GM12878 (cell line): ENCODE data around the gene RUNX3. TPM values are rescaled to one million over a fixed set of nuclear protein-coding genes. Genes with fewer than 3 reads are reported as not detected.

Source experiments
- ATAC-seq: fragments of 200-7000 bp; cut with Tn5 transposase; 3 replicates; pipeline ENCODE4 v1.9.1; 2020; ENCODE audit warnings: mild to moderate bottlenecking, moderate library complexity
- BruUV-seq: library from RNA; stranded (reverse); fragments of 400-500 nt; replicated peaks from 2 replicates; lab custom pipeline; 2021; lab: Mats Ljungman, UMichigan
- CTCF ChIA-PET: fragments of 300-600 bp; sonication (Branson Sonifier 250); formaldehyde crosslinking; extraction: SDS; loops from one replicate; lab custom pipeline; 2021; ENCODE audit warnings: inconsistent platforms; lab: Yijun Ruan, JAX
- POLR2A ChIA-PET: fragments of 350-600 bp; formaldehyde crosslinking; extraction: SDS; loops from one replicate; lab custom pipeline; 2021; ENCODE audit warnings: inconsistent platforms; lab: Charles Lee
- RAD21 ChIA-PET: fragments of 300-600 bp; sonication (Branson Sonifier 250); formaldehyde crosslinking; loops from one replicate; lab custom pipeline; 2023; ENCODE audit warnings: antibody characterized with exemption; ENCODE audit not compliant: unreplicated experiment; lab: Charles Lee
- SMC1A ChIA-PET: fragments of 300-600 bp; sonication (Branson Sonifier 250); formaldehyde crosslinking; loops from one replicate; lab custom pipeline; 2023; ENCODE audit not compliant: unreplicated experiment, uncharacterized antibody; lab: Charles Lee
- DNase-seq: peaks from one replicate; pipeline ENCODE4 v3.0.0-alpha.2; 2011; ENCODE audit warnings: low read depth, low spot score
- FAIRE-seq: peaks from 3 replicates; lab custom pipeline; 2011; peaks lifted over from hg19 to GRCh38; lab: Jason Lieb, UNC
- H2AFZ ChIP-seq: 2 replicates; pipeline ENCODE4 v1.6.0; 2011; ENCODE audit warnings: low read depth, low read length, control low read depth; ENCODE audit not compliant: control insufficient read depth
- H3K27ac ChIP-seq: 2 replicates; pipeline ENCODE4 v1.5.1; 2011; ENCODE audit warnings: control low read depth; ENCODE audit not compliant: control insufficient read depth, insufficient read depth
- H3K27me3 ChIP-seq, 2 experiments: replicated peaks in 1 of 2; 2 replicates each; pipeline versions ENCODE4 v1.6.0 to v1.6.1; 2011; ENCODE audit warnings: low read length in 1 of 2; ENCODE audit not compliant: control insufficient read depth in 2 of 2, insufficient read depth in 2 of 2
- H3K36me3 ChIP-seq, 2 experiments: 2 replicates each; pipeline ENCODE4 v1.5.1; 2011; ENCODE audit warnings: low read length in 1 of 2; ENCODE audit not compliant: control insufficient read depth in 2 of 2, insufficient read depth in 2 of 2
- H3K4me1 ChIP-seq: 2 replicates; pipeline ENCODE4 v1.6.1; 2011; ENCODE audit warnings: mild to moderate bottlenecking, low read length, moderate library complexity, mixed read lengths; ENCODE audit not compliant: control insufficient read depth, insufficient read depth
- H3K4me2 ChIP-seq: 2 replicates; pipeline ENCODE4 v1.6.0; 2011; ENCODE audit warnings: control low read depth; ENCODE audit not compliant: control insufficient read depth, insufficient read depth
- H3K4me3 ChIP-seq: fragments of 200-600 bp; sonication (generic); 2 replicates; pipeline ENCODE4 v1.5.1; 2016
- H3K79me2 ChIP-seq: 2 replicates; pipeline ENCODE4 v1.6.0; 2011; ENCODE audit warnings: low read length; ENCODE audit not compliant: control insufficient read depth, insufficient read depth
- H3K9ac ChIP-seq: 2 replicates; pipeline ENCODE4 v1.8.0; 2011; ENCODE audit warnings: low read length, control low read depth, mixed read lengths; ENCODE audit not compliant: control insufficient read depth, insufficient read depth
- H3K9me3 ChIP-seq: replicated peaks from 3 replicates; pipeline ENCODE4 v1.5.1; 2011; ENCODE audit warnings: mild to moderate bottlenecking, low read length; ENCODE audit not compliant: control insufficient read depth, insufficient read depth
- H4K20me1 ChIP-seq: 2 replicates; pipeline ENCODE4 v1.6.0; 2011; ENCODE audit not compliant: control insufficient read depth, insufficient read depth
- BACH1 ChIP-seq: fragments of 450-650 bp; IDR thresholded peaks from 2 replicates; pipeline ENCODE4 v1.6.1; 2017; ENCODE audit warnings: mild to moderate bottlenecking, borderline replicate concordance
- BCLAF1 ChIP-seq: fragments of 450-650 bp; IDR thresholded peaks from 2 replicates; pipeline ENCODE4 v1.6.1; 2017; ENCODE audit warnings: antibody characterized with exemption, mild to moderate bottlenecking, moderate library complexity
- CBFB ChIP-seq: IDR thresholded peaks from 2 replicates; pipeline ENCODE4 v1.6.1; 2016; ENCODE audit warnings: antibody characterized with exemption, low read depth
- CHD2 ChIP-seq: IDR thresholded peaks from 2 replicates; pipeline ENCODE4 v1.6.1; 2011; ENCODE audit warnings: low read depth, low read length, improper control_type of control experiment, borderline replicate concordance
- EED ChIP-seq: sonication (generic); IDR thresholded peaks from 2 replicates; pipeline ENCODE4 v1.6.1; 2016; ENCODE audit warnings: antibody characterized with exemption, low read depth
- JUND ChIP-seq: IDR thresholded peaks from 2 replicates; pipeline ENCODE4 v1.6.1; 2012; ENCODE audit warnings: low read depth, mild to moderate bottlenecking, low read length, improper control_type of control experiment, moderate library complexity
- KDM1A ChIP-seq: fragments of 200-600 bp; sonication (generic); IDR thresholded peaks from 2 replicates; pipeline ENCODE4 v1.6.1; 2016; ENCODE audit warnings: borderline replicate concordance
- MYB ChIP-seq: fragments of 150-350 bp; IDR thresholded peaks from 2 replicates; pipeline ENCODE4 v1.6.1; 2014; ENCODE audit warnings: mild to moderate bottlenecking, low read depth, low read length, borderline replicate concordance
- RCOR1 ChIP-seq: conservative IDR thresholded peaks from 2 replicates; pipeline ENCODE4 v1.6.1; 2012; ENCODE audit warnings: low read depth, low read length, improper control_type of control experiment
- RELA ChIP-seq: fragments of 450-650 bp; IDR thresholded peaks from 2 replicates; pipeline ENCODE4 v1.8.0; 2014; ENCODE audit warnings: borderline replicate concordance; ENCODE audit not compliant: partially characterized antibody
- SREBF2 ChIP-seq: IDR thresholded peaks from 2 replicates; pipeline ENCODE4 v1.6.1; 2012; ENCODE audit warnings: mild to moderate bottlenecking, low read length
- STAT1 ChIP-seq: fragments of 450-650 bp; conservative IDR thresholded peaks from 2 replicates; pipeline ENCODE4 v1.6.1; 2014; ENCODE audit warnings: antibody characterized with exemption, mild to moderate bottlenecking
- TAF1 ChIP-seq: IDR thresholded peaks from 2 replicates; pipeline ENCODE4 v1.6.1; 2011; ENCODE audit warnings: mild to moderate bottlenecking, low read depth, low read length, borderline replicate concordance
- ZBTB40 ChIP-seq: fragments of 450-650 bp; IDR thresholded peaks from 2 replicates; pipeline ENCODE4 v1.6.1; 2016; ENCODE audit warnings: mild to moderate bottlenecking, moderate library complexity, borderline replicate concordance
- ZNF384 ChIP-seq: IDR thresholded peaks from 2 replicates; pipeline ENCODE4 v1.6.1; 2012; ENCODE audit warnings: low read depth, mild to moderate bottlenecking, low read length, improper control_type of control experiment, borderline replicate concordance
- WGBS: methylation state at CpG from one replicate; pipeline ENCODE4 v1.1.6; 2016; ENCODE audit warnings: low lambda C conversion rate; ENCODE audit not compliant: insufficient replicate concordance, insufficient coverage; ENCODE audit errors: missing lambda C conversion rate; 5-methylcytosine and 5-hydroxymethylcytosine counted together
- in situ Hi-C: fragments of 300-500 bp; cut with MboI; formaldehyde crosslinking; loops from 9 replicates; pipeline ENCODE4 v1.14.3; 2018; ENCODE audit warnings: mixed read lengths
- intact Hi-C: fragments of 100-400 bp; cut with micrococcal nuclease; formaldehyde crosslinking; loops from one replicate; pipeline ENCODE4 v1.14.2; 2022; ENCODE audit not compliant: unreplicated experiment
- polyA plus RNA-seq, 11 experiments: library from polyadenylated mRNA; depleted of rRNA in 4 of 11; unstranded in 6 of 11; stranded (reverse) in 5 of 11; fragments of >200 nt; fragmentation: Nextera tagmentation in 4 of 11; fragmentation: Illumina TruSeq in 1 of 11; extraction: Ambion mirVana in 4 of 11; extraction: Trizol in 1 of 11; gene quantifications; 1 replicate in 1 of 11; 2 replicates in 10 of 11; pipeline versions ENCODE4 v1.2.1 to v1.2.3, GENCODE V29; 2011 to 2016; ENCODE audit warnings: inconsistent platforms in 2 of 11, missing spikeins in 2 of 11, low read depth in 1 of 11
- total RNA-seq, 4 experiments: library from RNA; depleted of rRNA in 3 of 4; stranded (reverse); fragments of >200 nt in 3 of 4; fragmentation: Illumina TruSeq in 1 of 4; extraction: Trizol in 1 of 4; gene quantifications; 2 replicates each; pipeline versions ENCODE4 v1.2.1 to v1.2.3, GENCODE V29; 2013 to 2021
- TF ChIP-seq, protein P1 (sequence below): fragments of 450-650 bp; IDR thresholded peaks from 2 replicates; pipeline ENCODE4 v1.6.1; 2016; ENCODE audit warnings: mild to moderate bottlenecking

RUNX3 gene
- total and polyA plus RNA-seq, 10 of the 15 experiments (the other 5 are each of a cell fraction or from before 2014, with no cell fraction given), result 19.0 to 151 (median 31.4) TPM

DNA sequence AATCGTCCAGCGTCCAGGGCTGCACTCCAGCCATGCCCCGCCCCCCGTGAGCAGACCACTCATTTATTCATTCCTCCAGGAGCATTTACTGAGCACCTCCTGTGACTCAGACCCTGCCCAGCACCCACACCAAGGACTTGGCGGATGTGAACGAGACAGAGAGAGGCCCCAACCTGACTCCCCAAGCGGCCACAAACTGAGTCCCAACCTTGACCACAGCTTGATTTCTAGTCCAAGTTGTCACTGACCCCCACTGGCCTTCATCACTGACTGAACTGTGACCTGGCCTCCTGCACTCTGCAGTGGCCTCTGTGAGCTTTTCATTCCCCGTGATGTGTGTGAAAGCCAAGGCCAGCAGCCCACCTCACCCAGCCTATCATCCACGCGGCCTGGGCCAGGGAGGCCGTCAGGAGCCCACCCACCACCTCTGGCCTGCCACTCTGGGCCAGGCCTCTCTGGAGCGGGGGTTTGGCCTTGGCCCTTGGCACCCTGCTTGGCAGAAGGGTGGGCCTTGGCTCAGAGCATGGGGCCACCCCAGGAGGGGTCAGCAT is 19.3 kb upstream of the RUNX3 start:
- Histone ChIP-seq H3K27me3 (no peaks in the 10 kb centered on the region), H2AFZ (no peak overlapping the region), H3K27ac (peak overlapping the region; percentile 22), H3K4me2 (peak overlapping the region; percentile 61), H3K4me1 (peaks cover 73% of the 10 kb centered on the region), H3K9me3 (no peaks in the 10 kb centered on the region), H3K4me3 (no peak overlapping the region; the same call in 1 of the 2 replicates), H4K20me1 (peaks cover 10% of the 10 kb centered on the region), H3K9ac (peak overlapping the region; percentile 28; the same call in 1 of the 2 replicates), H3K36me3 (peaks cover 26 to 29% of the 10 kb centered on the region in 2 experiments), H3K79me2 (peaks cover 98% of the 10 kb centered on the region)
- ChIA-PET RAD21 (interaction anchor here (1.3 to 1.6 kb wide), 3 partner anchors 23 to 88 kb away, joined by 3 read pairs; no protein-coding TSS in a partner anchor), CTCF (interaction anchor here (4.2 kb wide), 1 partner anchor 87 kb away, joined by 51 read pairs; no protein-coding TSS in a partner anchor), POLR2A (interaction anchor here (1.0 kb wide), 2 partner anchors 9 to 73 kb away, joined by 3 read pairs; no protein-coding TSS in a partner anchor), SMC1A (interaction anchor here (4.4 to 4.6 kb wide), 2 partner anchors 14 to 85 kb away, joined by 38 to 64 read pairs; no protein-coding TSS in a partner anchor)
- FAIRE-seq (no peak), ATAC-seq (peak; percentile 1; the same call in 1 of the 3 replicates), DNase-seq (no peak)
- no TSS peak for BruUV-seq
- intact Hi-C loops, result no loop called here
- 23% methylated on average over 12 of the region's 12 CpGs for WGBS
- in situ Hi-C loops, result no loop called here
- TF ChIP-seq BCLAF1 (no peak), MYB (no peak), STAT1 (no peak), RELA (no peak), TAF1 (no peak), RCOR1 (no peak), BACH1 (0 out of 2 replicates have a peak, but pooled peaks have one; percentile 42), ZNF384 (no peak), SREBF2 (no peak), CHD2 (no peak), ZBTB40 (no peak), KDM1A (no peak), EED (no peak), CBFB (no peak; the same call in 1 of the 2 replicates), JUND (no peak)
- TF ChIP-seq, protein P1, sequence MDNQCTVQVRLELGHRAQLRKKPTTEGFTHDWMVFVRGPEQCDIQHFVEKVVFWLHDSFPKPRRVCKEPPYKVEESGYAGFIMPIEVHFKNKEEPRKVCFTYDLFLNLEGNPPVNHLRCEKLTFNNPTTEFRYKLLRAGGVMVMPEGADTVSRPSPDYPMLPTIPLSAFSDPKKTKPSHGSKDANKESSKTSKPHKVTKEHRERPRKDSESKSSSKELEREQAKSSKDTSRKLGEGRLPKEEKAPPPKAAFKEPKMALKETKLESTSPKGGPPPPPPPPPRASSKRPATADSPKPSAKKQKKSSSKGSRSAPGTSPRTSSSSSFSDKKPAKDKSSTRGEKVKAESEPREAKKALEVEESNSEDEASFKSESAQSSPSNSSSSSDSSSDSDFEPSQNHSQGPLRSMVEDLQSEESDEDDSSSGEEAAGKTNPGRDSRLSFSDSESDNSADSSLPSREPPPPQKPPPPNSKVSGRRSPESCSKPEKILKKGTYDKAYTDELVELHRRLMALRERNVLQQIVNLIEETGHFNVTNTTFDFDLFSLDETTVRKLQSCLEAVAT, result no peak
